B cell (primary cell): ENCODE results near the gene PCBP1.

ENCODE experiments used
- EZH2 ChIP-seq: IDR thresholded peaks from 2 replicates; pipeline ENCODE4 v1.6.1; 2012; ENCODE audit warnings: borderline replicate concordance, low read depth, mild to moderate bottlenecking, moderate library complexity, low read length; ENCODE audit not compliant: insufficient read depth, poor library complexity, severe bottlenecking
- TF ChIP-seq, protein P1 (sequence below): fragments of 200-600 bp; IDR thresholded peaks from one replicate; pipeline ENCODE4 v1.8.0; 2022; ENCODE audit warnings: antibody characterized with exemption, mild to moderate bottlenecking

DNA sequence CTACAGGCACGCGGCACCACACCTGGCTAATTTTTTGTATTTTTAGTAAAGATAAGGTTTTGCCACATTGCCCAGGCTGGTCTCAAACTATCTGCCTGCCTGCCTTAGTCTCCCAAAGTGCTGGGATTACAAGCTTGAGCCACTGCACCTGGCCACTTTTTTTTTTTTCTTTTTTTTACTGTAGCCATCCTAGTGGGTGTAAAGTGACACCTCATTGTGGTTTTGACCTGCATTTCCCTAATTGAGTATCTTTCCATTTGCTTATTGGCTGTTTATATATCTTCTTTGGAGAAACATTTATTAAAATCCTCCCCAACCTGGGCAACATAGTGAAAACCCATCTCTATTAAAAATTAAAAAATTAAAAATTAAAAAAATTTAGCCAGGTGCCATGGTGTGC is 12.0 kb downstream of the PCBP1 start:
- TF ChIP-seq, protein P1, sequence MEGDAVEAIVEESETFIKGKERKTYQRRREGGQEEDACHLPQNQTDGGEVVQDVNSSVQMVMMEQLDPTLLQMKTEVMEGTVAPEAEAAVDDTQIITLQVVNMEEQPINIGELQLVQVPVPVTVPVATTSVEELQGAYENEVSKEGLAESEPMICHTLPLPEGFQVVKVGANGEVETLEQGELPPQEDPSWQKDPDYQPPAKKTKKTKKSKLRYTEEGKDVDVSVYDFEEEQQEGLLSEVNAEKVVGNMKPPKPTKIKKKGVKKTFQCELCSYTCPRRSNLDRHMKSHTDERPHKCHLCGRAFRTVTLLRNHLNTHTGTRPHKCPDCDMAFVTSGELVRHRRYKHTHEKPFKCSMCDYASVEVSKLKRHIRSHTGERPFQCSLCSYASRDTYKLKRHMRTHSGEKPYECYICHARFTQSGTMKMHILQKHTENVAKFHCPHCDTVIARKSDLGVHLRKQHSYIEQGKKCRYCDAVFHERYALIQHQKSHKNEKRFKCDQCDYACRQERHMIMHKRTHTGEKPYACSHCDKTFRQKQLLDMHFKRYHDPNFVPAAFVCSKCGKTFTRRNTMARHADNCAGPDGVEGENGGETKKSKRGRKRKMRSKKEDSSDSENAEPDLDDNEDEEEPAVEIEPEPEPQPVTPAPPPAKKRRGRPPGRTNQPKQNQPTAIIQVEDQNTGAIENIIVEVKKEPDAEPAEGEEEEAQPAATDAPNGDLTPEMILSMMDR, result no peak
- no peak for TF ChIP-seq EZH2
